ENCODE results near the gene LRP6.

Gene LRP6

GRCh38 chr12:12069821-12070548 is 196.9 kb downstream of the LRP6 start (continued):
- TF ChIP-seq ARNTL (CRISPR knock-in tag; IDR thresholded peaks at IDR 0.05; ENCODE audit: borderline replicate concordance, low read depth), result no peak
- no peak for TF ChIP-seq GLIS3 (CRISPR knock-in tag; IDR thresholded peaks at IDR 0.05)

GRCh38 chr12:12068751-12069150 is 198.1 kb downstream of the LRP6 start:
- no peak for TF ChIP-seq ARNTL (CRISPR knock-in tag; IDR thresholded peaks at IDR 0.05; ENCODE audit: borderline replicate concordance, low read depth)
- no peak for TF ChIP-seq PATZ1 (CRISPR knock-in tag; IDR thresholded peaks at IDR 0.05; ENCODE audit: borderline replicate concordance)
- TF ChIP-seq ZNF565 (CRISPR knock-in tag; conservative IDR thresholded peaks at IDR 0.05; ENCODE audit: low read depth), result no peak
- ATAC-seq, result no peak

Measured in SK-N-SH treated with all-trans-retinoic acid at 6 μM for 48 hours (cell line).